Stimulated activated naive CD8-positive, alpha-beta T cell treated with anti-CD3 and anti-CD28 coated beads, Interleukin-15, Interleukin-2, amounts not matched to agents 100 ng/mL and 50 ng/mL, for 24 hours (primary cell): Measurements from ENCODE around the gene CGA.

Source experiments
- H3K27ac Mint-ChIP-seq: one replicate; pipeline ENCODE4 v1.8.0; 2021; ENCODE audit warnings: mild to moderate bottlenecking, mixed read lengths
- H3K27me3 Mint-ChIP-seq: one replicate; pipeline ENCODE4 v1.8.0; 2021; ENCODE audit warnings: mixed read lengths
- H3K36me3 Mint-ChIP-seq: one replicate; pipeline ENCODE4 v1.8.0; 2021; ENCODE audit warnings: low read depth, mixed read lengths
- H3K4me1 Mint-ChIP-seq: one replicate; pipeline ENCODE4 v1.8.0; 2021; ENCODE audit warnings: low read depth, mixed read lengths
- H3K4me3 Mint-ChIP-seq: one replicate; pipeline ENCODE4 v1.8.0; 2021; ENCODE audit warnings: mild to moderate bottlenecking, mixed read lengths
- H3K9me3 Mint-ChIP-seq: one replicate; pipeline ENCODE4 v1.8.0; 2021; ENCODE audit warnings: mixed read lengths

Gene CGA

GRCh38 chr6:87101067-87101466 lies 6.2 kb upstream of the CGA start:
- H3K27me3 Mint-ChIP-seq = peaks cover 20% of the 10 kb centered on the region
- no peaks in the 10 kb centered on the region for H3K4me1 Mint-ChIP-seq
- no peaks in the 10 kb centered on the region for H3K9me3 Mint-ChIP-seq
- H3K4me3 Mint-ChIP-seq = no peak overlapping the region
- no peaks in the 10 kb centered on the region for H3K36me3 Mint-ChIP-seq
- H3K27ac Mint-ChIP-seq = no peak overlapping the region

GRCh38 chr6:87100216-87100615 lies 5.3 kb upstream of the CGA start:
- H3K27me3 Mint-ChIP-seq = peaks cover 21% of the 10 kb centered on the region
- H3K4me3 Mint-ChIP-seq = no peak overlapping the region
- no peaks in the 10 kb centered on the region for H3K36me3 Mint-ChIP-seq
- H3K4me1 Mint-ChIP-seq = no peaks in the 10 kb centered on the region
- no peaks in the 10 kb centered on the region for H3K9me3 Mint-ChIP-seq
- H3K27ac Mint-ChIP-seq = no peak overlapping the region

- Mint-ChIP-seq H3K27me3 (peaks cover 28% of the 10 kb centered on the region), H3K9me3 (no peaks in the 10 kb centered on the region), H3K4me1 (no peaks in the 10 kb centered on the region), H3K36me3 (no peaks in the 10 kb centered on the region), H3K27ac (no peak overlapping the region), H3K4me3 (no peak overlapping the region)
These were observed 4.6 kb upstream of the CGA start for GRCh38 chr6:87099472-87099871.

- Mint-ChIP-seq H3K4me3 (no peak overlapping the region), H3K27ac (no peak overlapping the region), H3K27me3 (peaks cover 32% of the 10 kb centered on the region), H3K36me3 (no peaks in the 10 kb centered on the region), H3K4me1 (peaks cover 4% of the 10 kb centered on the region), H3K9me3 (no peaks in the 10 kb centered on the region)
These were observed 330 bp downstream of the CGA start for GRCh38 chr6:87094576-87094975.

GRCh38 chr6:87093651-87094050 lies 1.3 kb downstream of the CGA start:
- H3K4me3 Mint-ChIP-seq = no peak overlapping the region
- peaks cover 28% of the 10 kb centered on the region for H3K27me3 Mint-ChIP-seq
- no peaks in the 10 kb centered on the region for H3K9me3 Mint-ChIP-seq
- H3K27ac Mint-ChIP-seq = no peak overlapping the region
- H3K36me3 Mint-ChIP-seq = no peaks in the 10 kb centered on the region
- H3K4me1 Mint-ChIP-seq = peaks cover 4% of the 10 kb centered on the region

GRCh38 chr6:87093199-87093598 lies 1.7 kb downstream of the CGA start:
- no peak overlapping the region for H3K4me3 Mint-ChIP-seq
- peaks cover 24% of the 10 kb centered on the region for H3K27me3 Mint-ChIP-seq
- H3K9me3 Mint-ChIP-seq = no peaks in the 10 kb centered on the region
- no peaks in the 10 kb centered on the region for H3K36me3 Mint-ChIP-seq
- no peak overlapping the region for H3K27ac Mint-ChIP-seq
- peaks cover 4% of the 10 kb centered on the region for H3K4me1 Mint-ChIP-seq

GRCh38 chr6:87092435-87092834 lies 2.5 kb downstream of the CGA start:
- Mint-ChIP-seq H3K4me1 (peaks cover 4% of the 10 kb centered on the region), H3K9me3 (no peaks in the 10 kb centered on the region), H3K27ac (no peak overlapping the region), H3K27me3 (peaks cover 24% of the 10 kb centered on the region), H3K4me3 (no peak overlapping the region), H3K36me3 (no peaks in the 10 kb centered on the region)

GRCh38 chr6:87089135-87089534 lies 5.8 kb downstream of the CGA start:
- Mint-ChIP-seq H3K4me3 (no peak overlapping the region), H3K4me1 (peaks cover 4% of the 10 kb centered on the region), H3K27me3 (peaks cover 14% of the 10 kb centered on the region), H3K9me3 (no peaks in the 10 kb centered on the region), H3K36me3 (no peaks in the 10 kb centered on the region), H3K27ac (no peak overlapping the region)

GRCh38 chr6:87088076-87088475 lies 6.8 kb downstream of the CGA start:
- H3K27ac Mint-ChIP-seq = no peak overlapping the region
- H3K27me3 Mint-ChIP-seq = peaks cover 11% of the 10 kb centered on the region
- peaks cover 1% of the 10 kb centered on the region for H3K4me1 Mint-ChIP-seq
- H3K36me3 Mint-ChIP-seq = no peaks in the 10 kb centered on the region
- H3K9me3 Mint-ChIP-seq = no peaks in the 10 kb centered on the region
- H3K4me3 Mint-ChIP-seq = no peak overlapping the region

- Mint-ChIP-seq H3K27me3 (peaks cover 36% of the 10 kb centered on the region), H3K4me1 (no peaks in the 10 kb centered on the region), H3K9me3 (no peaks in the 10 kb centered on the region), H3K4me3 (no peak overlapping the region), H3K36me3 (no peaks in the 10 kb centered on the region), H3K27ac (no peak overlapping the region)
These were observed 12.7 kb downstream of the CGA start for GRCh38 chr6:87082160-87082721.

- Mint-ChIP-seq H3K4me3 (no peak overlapping the region), H3K9me3 (no peaks in the 10 kb centered on the region), H3K27me3 (peaks cover 26% of the 10 kb centered on the region)
These were observed 15.8 kb downstream of the CGA start for GRCh38 chr6:87078983-87079616.

GRCh38 chr6:87075168-87075567 lies 19.7 kb downstream of the CGA start:
- Mint-ChIP-seq H3K4me1 (no peaks in the 10 kb centered on the region), H3K27ac (no peak overlapping the region), H3K9me3 (no peaks in the 10 kb centered on the region), H3K36me3 (no peaks in the 10 kb centered on the region), H3K27me3 (peaks cover 13% of the 10 kb centered on the region), H3K4me3 (no peak overlapping the region)

More at GRCh38 chr6:87078983-87079616, 15.8 kb downstream of the CGA start:
- Mint-ChIP-seq H3K4me1 (no peaks in the 10 kb centered on the region), H3K36me3 (no peaks in the 10 kb centered on the region), H3K27ac (no peak overlapping the region)

GRCh38 chr6:87074101-87074621 lies 20.7 kb downstream of the CGA start:
- no peaks in the 10 kb centered on the region for H3K9me3 Mint-ChIP-seq
- H3K36me3 Mint-ChIP-seq = no peaks in the 10 kb centered on the region
- no peak overlapping the region for H3K4me3 Mint-ChIP-seq
- no peak overlapping the region for H3K27ac Mint-ChIP-seq
- peaks cover 6% of the 10 kb centered on the region for H3K27me3 Mint-ChIP-seq
- no peaks in the 10 kb centered on the region for H3K4me1 Mint-ChIP-seq

GRCh38 chr6:87071683-87072082 lies 23.2 kb downstream of the CGA start:
- Mint-ChIP-seq H3K27me3 (peaks cover 6% of the 10 kb centered on the region), H3K36me3 (no peaks in the 10 kb centered on the region), H3K4me3 (no peak overlapping the region), H3K9me3 (no peaks in the 10 kb centered on the region), H3K27ac (no peak overlapping the region), H3K4me1 (no peaks in the 10 kb centered on the region)

- no peak overlapping the region for H3K4me3 Mint-ChIP-seq
- H3K36me3 Mint-ChIP-seq = no peaks in the 10 kb centered on the region
- peaks cover 9% of the 10 kb centered on the region for H3K27me3 Mint-ChIP-seq
- no peak overlapping the region for H3K27ac Mint-ChIP-seq
- H3K9me3 Mint-ChIP-seq = no peaks in the 10 kb centered on the region
- no peaks in the 10 kb centered on the region for H3K4me1 Mint-ChIP-seq
These were observed 24.2 kb downstream of the CGA start for GRCh38 chr6:87070741-87071140.

GRCh38 chr6:87068795-87069194 lies 26.1 kb downstream of the CGA start:
- Mint-ChIP-seq H3K4me1 (no peaks in the 10 kb centered on the region), H3K27ac (no peak overlapping the region), H3K36me3 (no peaks in the 10 kb centered on the region), H3K27me3 (peaks cover 18% of the 10 kb centered on the region), H3K9me3 (no peaks in the 10 kb centered on the region), H3K4me3 (no peak overlapping the region)
